Raji (cell line): ENCODE measurements around the gene OR13J1.
A peak's percentile ranks its signal among the peaks of the same experiment; 100 is the strongest.

Experiments used
- POLR2A ChIP-seq: IDR thresholded peaks from 2 replicates; pipeline ENCODE4 v1.6.1; 2011; ENCODE audit warnings: low read depth, low read length, control low read depth; ENCODE audit not compliant: insufficient read depth

Gene OR13J1

GRCh38 chr9:35829084-35829763 is 41.0 kb downstream of the OR13J1 start, which contains the start of gene TMEM8B:
Gene TMEM8B, plus strand, starts transcription at chr9:35829228. Its CDS starts 220 bp downstream, at chr9:35829448.
- TF ChIP-seq POLR2A, result peak; percentile 48; the same call in 1 of the 2 replicates

GRCh38 chr9:35828716-35829083 is 41.5 kb downstream of the OR13J1 start, which contains the start of gene FAM221B:
Gene FAM221B, minus strand, starts transcription at chr9:35828732. Its CDS starts 2,571 bp downstream, at chr9:35826161.
- TF ChIP-seq POLR2A, result no peak

- TF ChIP-seq POLR2A, result no peak
Observed at GRCh38 chr9:35827486-35827885, 42.7 kb downstream of the OR13J1 start.

- TF ChIP-seq POLR2A, result no peak
Observed at GRCh38 chr9:35826071-35826701, 44.0 kb downstream of the OR13J1 start.

- TF ChIP-seq POLR2A, result no peak
Observed at GRCh38 chr9:35822926-35823325, 47.3 kb downstream of the OR13J1 start.

- TF ChIP-seq POLR2A, result no peak
Observed at GRCh38 chr9:35820076-35820475, 50.1 kb downstream of the OR13J1 start.
